Esophagus muscularis mucosa (tissue), 4 donors: ENCODE results near the gene RFX6. TPM values are rescaled to one million over a fixed set of nuclear protein-coding genes. Genes with fewer than 3 reads are reported as not detected.

Experiments used
- DNase-seq: peaks from one replicate; pipeline ENCODE4 v3.0.0-alpha.2; 2017; ENCODE audit errors: extremely low spot score
- H3K27ac ChIP-seq, 4 donors: fragments of 200-600 bp; sonication (generic); replicated peaks in 1 of 4; 1 replicate in 3 of 4; 2 replicates in 1 of 4; pipeline ENCODE4 v1.5.1; 2016 to 2019; ENCODE audit warnings: mild to moderate bottlenecking in 1 of 4
- H3K27me3 ChIP-seq, 4 donors: fragments of 200-600 bp; sonication (generic); one replicate each; pipeline versions ENCODE4 v1.5.1 to v1.6.0; 2016 to 2019
- H3K36me3 ChIP-seq, 4 donors: fragments of 200-600 bp; sonication (generic); one replicate each; pipeline ENCODE4 v1.5.1; 2016 to 2019
- H3K4me1 ChIP-seq, 4 donors: fragments of 200-600 bp; sonication (generic); one replicate each; pipeline ENCODE4 v1.5.1; 2016 to 2019
- H3K4me3 ChIP-seq, 4 donors: fragments of 200-600 bp; sonication (generic); 1 replicate in 2 of 4; 2 replicates in 2 of 4; pipeline ENCODE4 v1.5.1; 2016 to 2019; ENCODE audit warnings: mild to moderate bottlenecking in 4 of 4, moderate library complexity in 1 of 4
- H3K9me3 ChIP-seq, 4 donors: fragments of 200-600 bp; sonication (generic); 1 replicate in 3 of 4; 2 replicates in 1 of 4; pipeline ENCODE4 v1.5.1; 2016 to 2019
- CTCF ChIP-seq, 3 experiments: fragments of 200-600 bp in 2 of 3; fragments of 450-650 bp in 1 of 3; sonication (generic) in 2 of 3; IDR thresholded peaks; one replicate each; pipeline ENCODE4 v1.5.1; 2017 to 2019; ENCODE audit warnings: antibody characterized with exemption in 3 of 3, mild to moderate bottlenecking in 2 of 3, moderate library complexity in 1 of 3
- EP300 ChIP-seq: sonication (generic); formaldehyde crosslinking; IDR thresholded peaks from one replicate; pipeline ENCODE4 v1.6.1; 2017; ENCODE audit warnings: antibody characterized with exemption
- POLR2A ChIP-seq: fragments of 450-650 bp; IDR thresholded peaks from one replicate; pipeline ENCODE4 v1.6.1; 2017; ENCODE audit warnings: antibody characterized with exemption, moderate library complexity, mild to moderate bottlenecking, low read depth
- POLR2AphosphoS5 ChIP-seq, 2 donors: sonication (generic); formaldehyde crosslinking; IDR thresholded peaks; one replicate each; pipeline ENCODE4 v1.6.1; 2017; ENCODE audit warnings: antibody characterized with exemption in 2 of 2
- WGBS: methylation state at CpG from one replicate; pipeline ENCODE4 v1.1.5; 2018; 5-methylcytosine and 5-hydroxymethylcytosine counted together
- intact Hi-C: fragments of 100-400 bp; cut with DNase I; formaldehyde crosslinking; loops from one replicate; pipeline ENCODE4 v1.15.1; 2023
- total RNA-seq, 4 donors: library from RNA; depleted of rRNA; stranded (reverse); fragments of >200 nt; gene quantifications; one replicate each; pipeline versions ENCODE4 v1.1.0 to v1.2.1, GENCODE V29; 2016

RFX6 gene
- total RNA-seq, 4 donors from 2014 or later: not detected

- Histone ChIP-seq H3K27me3 (peaks cover 0 to 20% (median 11%) of the 10 kb centered on the region in 4 donors), H3K4me1 (peaks cover 5 to 14% (median 13%) of the 10 kb centered on the region in 4 donors), H3K9me3 (no peaks in the 10 kb centered on the region), H3K27ac (no peak overlapping the region), H3K36me3 (no peaks in the 10 kb centered on the region), H3K4me3 (no peak overlapping the region)
- no peak for DNase-seq
- intact Hi-C loops: no loop called here
- TF ChIP-seq CTCF (IDR thresholded peaks at IDR 0.05): no peak
- TF ChIP-seq POLR2AphosphoS5 (IDR thresholded peaks at IDR 0.05): no peak
- TF ChIP-seq POLR2A: no peak
- no peak for TF ChIP-seq EP300
These were observed 4.2 kb downstream of the RFX6 start for GRCh38 chr6:116881236-116881635.

GRCh38 chr6:116883005-116883404 is 6.0 kb downstream of the RFX6 start:
- Histone ChIP-seq H3K4me1 (no peaks in the 10 kb centered on the region), H3K36me3 (no peaks in the 10 kb centered on the region), H3K27ac (no peak overlapping the region), H3K4me3 (no peak overlapping the region), H3K9me3 (no peaks in the 10 kb centered on the region), H3K27me3 (peaks cover 0 to 3% (median 0%) of the 10 kb centered on the region in 4 donors)
- no peak for DNase-seq
- intact Hi-C loops: no loop called here
- WGBS: 66% methylated on average over 1 of the region's 1 CpG
- TF ChIP-seq POLR2A: no peak
- no peak for TF ChIP-seq EP300
- no peak for TF ChIP-seq CTCF (IDR thresholded peaks at IDR 0.05)
- no peak for TF ChIP-seq POLR2AphosphoS5 (IDR thresholded peaks at IDR 0.05)

- DNase-seq: no peak
- no peaks in the 10 kb centered on the region for H3K36me3 ChIP-seq
- TF ChIP-seq POLR2AphosphoS5 (IDR thresholded peaks at IDR 0.05) (no peak), POLR2A (no peak), CTCF (IDR thresholded peaks at IDR 0.05) (no peak), EP300 (no peak)
- no peaks in the 10 kb centered on the region for H3K4me1 ChIP-seq
- no peak overlapping the region for H3K4me3 ChIP-seq
- 65% methylated on average over 3 of the region's 3 CpGs for WGBS
- intact Hi-C loops: no loop called here
- H3K27me3 ChIP-seq: no peaks in the 10 kb centered on the region
- H3K27ac ChIP-seq: no peak overlapping the region
- H3K9me3 ChIP-seq: no peaks in the 10 kb centered on the region
These were observed 7.5 kb downstream of the RFX6 start for GRCh38 chr6:116884530-116884929.

GRCh38 chr6:116887168-116887567 is 10.1 kb downstream of the RFX6 start:
- intact Hi-C loops: no loop called here
- Histone ChIP-seq H3K27me3 (no peaks in the 10 kb centered on the region), H3K4me1 (no peaks in the 10 kb centered on the region), H3K27ac (no peak overlapping the region), H3K4me3 (no peak overlapping the region), H3K9me3 (no peaks in the 10 kb centered on the region), H3K36me3 (no peaks in the 10 kb centered on the region)
- no peak for TF ChIP-seq EP300
- TF ChIP-seq POLR2A: no peak
- no peak for TF ChIP-seq CTCF (IDR thresholded peaks at IDR 0.05)
- no peak for TF ChIP-seq POLR2AphosphoS5 (IDR thresholded peaks at IDR 0.05)
- WGBS: 64% methylated on average over 3 of the region's 3 CpGs
- no peak for DNase-seq

- Histone ChIP-seq H3K27ac (no peak overlapping the region), H3K27me3 (no peaks in the 10 kb centered on the region), H3K36me3 (no peaks in the 10 kb centered on the region), H3K9me3 (no peaks in the 10 kb centered on the region), H3K4me3 (no peak overlapping the region), H3K4me1 (no peaks in the 10 kb centered on the region)
- intact Hi-C loops: no loop called here
- DNase-seq: no peak
- 30% methylated on average over 1 of the region's 1 CpG for WGBS
- TF ChIP-seq CTCF (IDR thresholded peaks at IDR 0.05) (no peak), EP300 (no peak)
These were observed 10.9 kb downstream of the RFX6 start for GRCh38 chr6:116887894-116888293.
